Measurements from ENCODE around the gene OPRL1.

DNA sequence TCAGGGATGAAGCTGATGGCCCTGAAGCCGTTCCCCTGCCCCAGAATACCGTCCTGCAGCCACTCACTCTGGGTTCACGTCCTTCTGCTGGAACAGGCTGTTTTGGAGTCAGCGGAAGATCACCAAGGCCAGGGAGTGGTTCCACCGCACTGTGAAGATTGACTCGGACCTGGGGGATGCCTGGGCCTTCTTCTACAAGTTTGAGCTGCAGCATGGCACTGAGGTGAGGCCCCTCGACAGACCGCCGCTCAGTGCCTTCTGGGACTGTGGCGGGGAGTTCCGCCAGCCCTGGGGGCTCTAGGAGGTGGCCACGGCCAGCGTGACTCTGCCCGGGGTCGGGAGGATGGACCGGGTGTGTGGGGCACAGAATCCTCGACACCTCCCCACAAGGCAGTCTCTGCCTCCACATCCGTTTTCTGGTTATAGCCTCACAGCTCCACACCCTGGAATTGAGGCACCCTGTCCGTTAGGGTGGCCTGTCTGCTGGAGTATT is 48.0 kb upstream of the OPRL1 start:
- TF ChIP-seq, protein P1, sequence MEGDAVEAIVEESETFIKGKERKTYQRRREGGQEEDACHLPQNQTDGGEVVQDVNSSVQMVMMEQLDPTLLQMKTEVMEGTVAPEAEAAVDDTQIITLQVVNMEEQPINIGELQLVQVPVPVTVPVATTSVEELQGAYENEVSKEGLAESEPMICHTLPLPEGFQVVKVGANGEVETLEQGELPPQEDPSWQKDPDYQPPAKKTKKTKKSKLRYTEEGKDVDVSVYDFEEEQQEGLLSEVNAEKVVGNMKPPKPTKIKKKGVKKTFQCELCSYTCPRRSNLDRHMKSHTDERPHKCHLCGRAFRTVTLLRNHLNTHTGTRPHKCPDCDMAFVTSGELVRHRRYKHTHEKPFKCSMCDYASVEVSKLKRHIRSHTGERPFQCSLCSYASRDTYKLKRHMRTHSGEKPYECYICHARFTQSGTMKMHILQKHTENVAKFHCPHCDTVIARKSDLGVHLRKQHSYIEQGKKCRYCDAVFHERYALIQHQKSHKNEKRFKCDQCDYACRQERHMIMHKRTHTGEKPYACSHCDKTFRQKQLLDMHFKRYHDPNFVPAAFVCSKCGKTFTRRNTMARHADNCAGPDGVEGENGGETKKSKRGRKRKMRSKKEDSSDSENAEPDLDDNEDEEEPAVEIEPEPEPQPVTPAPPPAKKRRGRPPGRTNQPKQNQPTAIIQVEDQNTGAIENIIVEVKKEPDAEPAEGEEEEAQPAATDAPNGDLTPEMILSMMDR (IDR thresholded peaks at IDR 0.05) = no peak
- no peak for TF ChIP-seq POLR2A (IDR thresholded peaks at IDR 0.05)
